GM11168 (cell line): ENCODE data around the gene SMIM1.

Experiments used
- in situ Hi-C: fragments of 300-500 bp; cut with MboI; formaldehyde crosslinking; loops from one replicate; pipeline ENCODE4 v1.12.0; 2022; ENCODE audit warnings: low sequenced_read_pairs; ENCODE audit not compliant: unreplicated experiment

Gene SMIM1

GRCh38 chr1:3736131-3736561, 36.4 kb upstream of the SMIM1 start:
- in situ Hi-C loops, result no loop called here

- in situ Hi-C loops, result no loop called here
Measured at GRCh38 chr1:3736708-3737107, 35.8 kb upstream of the SMIM1 start.

GRCh38 chr1:3738943-3739342, 33.6 kb upstream of the SMIM1 start:
- in situ Hi-C loops, result no loop called here

DNA sequence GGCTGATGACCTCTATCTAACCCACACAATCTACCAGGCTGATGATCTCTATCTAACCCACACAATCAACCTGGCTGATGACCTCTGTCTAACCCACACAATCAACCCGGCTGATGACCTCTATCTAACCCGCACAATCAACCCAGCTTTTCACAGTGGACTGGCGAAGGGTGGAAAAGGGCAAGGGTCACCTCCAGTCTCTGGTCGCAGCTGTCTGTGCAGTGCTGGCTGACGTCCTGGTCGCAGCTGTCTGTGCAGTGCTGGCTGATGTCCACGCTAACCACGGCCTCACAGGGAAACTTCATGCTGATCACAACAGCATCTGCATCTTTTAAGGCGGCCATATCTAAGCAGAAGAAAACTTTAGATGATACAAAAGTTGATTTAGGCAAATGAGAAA, 32.5 kb upstream of the SMIM1 start:
- in situ Hi-C loops, result loop anchor here (10.0 kb wide), 1 partner anchor 115 kb away; the partner anchor contains the start of gene TPRG1L

GRCh38 chr1:3740752-3741151, 31.8 kb upstream of the SMIM1 start:
- in situ Hi-C loops, result loop anchor here (10.0 kb wide), 1 partner anchor 116 kb away; the partner anchor contains the start of gene TPRG1L

GRCh38 chr1:3741566-3742438, 30.7 kb upstream of the SMIM1 start:
- in situ Hi-C loops, result loop anchor here (10.0 kb wide), 1 partner anchor 117 kb away; the partner anchor contains the start of gene TPRG1L

DNA sequence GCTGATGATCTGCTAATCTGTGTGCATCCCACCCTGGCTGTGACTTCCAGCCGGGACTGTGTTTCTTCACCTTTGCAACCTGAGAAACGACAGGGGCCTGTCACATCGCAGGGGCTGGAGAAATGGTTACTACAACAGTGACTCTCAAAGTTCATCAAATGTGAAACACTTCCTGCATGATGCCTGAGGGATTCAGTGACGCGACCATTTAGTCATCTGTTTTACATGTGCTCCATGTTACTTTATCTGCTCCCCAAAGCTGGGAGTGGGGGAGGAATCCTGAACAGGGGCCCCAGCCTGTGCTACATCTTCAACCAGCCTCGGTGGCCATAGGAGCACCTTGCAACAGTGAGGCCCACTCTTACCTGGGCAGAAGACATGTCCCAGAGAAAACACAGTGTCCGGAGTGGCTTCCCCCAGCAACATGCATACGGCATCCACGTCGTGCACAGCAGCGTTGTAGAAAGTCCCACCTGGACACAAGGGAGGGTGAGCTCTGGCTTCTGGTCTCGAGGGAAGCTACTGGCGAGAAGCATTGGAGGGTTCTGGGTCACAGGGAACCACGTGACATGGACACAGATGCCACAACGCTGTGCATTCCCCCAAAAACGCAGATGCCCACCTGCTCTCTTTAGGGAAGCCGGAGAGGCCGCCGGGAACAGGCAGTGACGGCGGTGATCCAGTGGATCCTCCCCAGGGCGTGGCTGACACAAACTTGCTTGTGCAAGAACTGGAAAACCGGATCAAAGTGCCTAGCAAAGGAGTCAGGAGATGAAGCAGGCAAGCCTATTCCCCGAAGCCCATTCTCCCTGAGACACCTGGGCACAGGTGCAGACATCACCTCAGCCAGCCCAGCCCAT, 29.9 kb upstream of the SMIM1 start:
- in situ Hi-C loops, result loop anchor here (10.0 kb wide), 1 partner anchor 118 kb away; the partner anchor contains the start of gene TPRG1L

GRCh38 chr1:3743421-3743820, 29.1 kb upstream of the SMIM1 start:
- in situ Hi-C loops, result loop anchor here (10.0 kb wide), 1 partner anchor 119 kb away; the partner anchor contains the start of gene TPRG1L

DNA sequence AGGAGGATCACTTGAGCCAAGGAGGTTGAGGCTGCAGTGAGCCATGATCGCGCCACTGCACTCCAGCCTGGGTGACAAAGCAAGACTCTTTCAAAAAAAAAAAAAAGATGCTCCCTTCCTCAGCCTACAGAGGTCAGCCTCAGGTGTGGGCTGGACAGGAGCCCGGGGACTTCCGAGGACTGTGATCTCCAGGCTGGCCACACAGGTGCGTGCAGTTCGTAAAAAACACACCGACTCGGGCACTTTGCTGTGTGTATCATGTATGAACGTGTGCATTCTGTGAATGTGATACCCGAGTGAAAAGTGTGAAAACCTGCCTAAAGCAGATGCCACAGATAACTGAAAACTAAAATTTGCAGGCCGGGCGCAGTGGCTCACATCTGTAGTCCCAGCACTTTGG, 28.7 kb upstream of the SMIM1 start:
- in situ Hi-C loops, result loop anchor here (10.0 kb wide), 1 partner anchor 119 kb away; the partner anchor contains the start of gene TPRG1L

- in situ Hi-C loops, result loop anchor here (10.0 kb wide), 1 partner anchor 120 kb away; the partner anchor contains the start of gene TPRG1L
Measured at GRCh38 chr1:3744646-3745045, 27.9 kb upstream of the SMIM1 start.

- in situ Hi-C loops, result loop anchor here (10.0 kb wide), 1 partner anchor 120 kb away; the partner anchor contains the start of gene TPRG1L
Measured at GRCh38 chr1:3745071-3745470, 27.5 kb upstream of the SMIM1 start.

GRCh38 chr1:3745590-3746381, 26.8 kb upstream of the SMIM1 start:
- in situ Hi-C loops, result loop anchor here (10.0 kb wide), 1 partner anchor 121 kb away; the partner anchor contains the start of gene TPRG1L

GRCh38 chr1:3746389-3746829, 26.1 kb upstream of the SMIM1 start:
- in situ Hi-C loops, result loop anchor here (10.0 kb wide), 1 partner anchor 122 kb away; the partner anchor contains the start of gene TPRG1L

DNA sequence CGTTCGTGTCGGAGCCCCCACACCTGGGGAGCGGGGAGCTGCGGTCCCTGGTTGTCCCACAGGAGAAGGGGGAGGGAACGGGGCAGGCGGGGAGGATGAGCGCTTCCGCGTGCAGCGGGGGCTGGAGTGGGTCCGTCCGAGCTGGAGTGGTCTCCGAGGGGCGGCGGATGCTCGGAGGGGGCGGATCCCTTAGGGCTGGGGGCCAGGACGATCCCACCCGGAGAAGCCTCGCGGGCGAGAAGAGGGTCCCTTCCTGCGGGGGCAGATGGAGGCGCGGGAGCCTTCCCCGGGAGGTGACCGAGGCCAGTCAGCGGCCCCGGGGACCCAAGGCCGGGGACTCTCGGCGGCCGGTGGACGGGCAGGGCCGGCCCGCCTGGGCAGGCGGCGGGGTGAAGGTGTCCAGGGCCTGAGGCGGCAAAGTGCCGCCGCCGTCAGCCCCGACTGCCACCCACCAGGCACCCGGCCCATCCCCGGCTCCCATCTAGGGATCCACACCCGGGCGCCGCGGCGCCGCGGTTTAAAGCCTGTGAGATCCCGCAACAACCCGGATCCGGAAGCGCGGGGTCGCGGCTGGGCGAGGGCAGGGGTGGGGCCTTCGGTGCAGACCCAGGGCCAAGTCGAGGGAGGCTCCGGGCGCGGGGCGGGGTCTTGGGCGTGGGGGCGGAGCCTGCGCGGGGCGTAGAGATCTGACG, 25.6 kb upstream of the SMIM1 start:
- in situ Hi-C loops, result loop anchor here (10.0 kb wide), 1 partner anchor 122 kb away; the partner anchor contains the start of gene TPRG1L

DNA sequence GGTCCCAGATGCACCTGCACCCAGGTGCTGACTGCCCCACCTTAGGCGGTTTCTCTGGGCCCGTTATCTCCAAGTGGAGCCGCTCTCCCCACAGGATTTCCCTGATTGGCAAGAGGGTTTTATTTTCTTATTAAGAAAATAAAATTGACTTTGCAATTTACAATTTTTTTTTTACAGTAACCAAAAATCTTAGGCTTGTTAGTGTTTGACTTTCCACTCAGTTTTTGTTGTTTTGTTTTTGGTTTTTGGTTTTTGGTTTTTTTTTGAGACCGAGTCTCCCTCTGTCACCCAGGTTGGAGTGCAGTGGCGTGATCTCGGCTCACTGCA, 25.1 kb upstream of the SMIM1 start:
- in situ Hi-C loops, result loop anchor here (10.0 kb wide), 1 partner anchor 123 kb away; the partner anchor contains the start of gene TPRG1L

DNA sequence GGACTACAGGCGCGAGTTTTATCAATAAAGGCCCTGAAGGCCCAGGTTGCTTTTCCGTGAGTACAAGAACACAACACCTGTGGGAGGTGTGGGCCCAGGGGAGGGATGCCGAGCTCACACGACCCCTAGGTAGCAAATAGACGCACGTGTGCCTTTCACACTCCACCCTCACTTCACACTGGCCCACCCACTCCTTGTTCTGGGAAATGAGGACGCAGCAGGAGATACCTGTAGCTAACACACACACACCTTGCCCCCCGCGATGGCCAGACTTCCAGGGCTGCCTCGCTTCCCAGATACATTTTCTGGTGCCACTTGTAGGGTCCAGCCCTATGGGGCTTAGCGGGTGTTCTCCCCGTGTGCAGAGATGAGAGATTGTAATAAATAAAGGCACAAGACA, 24.6 kb upstream of the SMIM1 start:
- in situ Hi-C loops, result loop anchor here (10.0 kb wide), 1 partner anchor 123 kb away; the partner anchor contains the start of gene TPRG1L

DNA sequence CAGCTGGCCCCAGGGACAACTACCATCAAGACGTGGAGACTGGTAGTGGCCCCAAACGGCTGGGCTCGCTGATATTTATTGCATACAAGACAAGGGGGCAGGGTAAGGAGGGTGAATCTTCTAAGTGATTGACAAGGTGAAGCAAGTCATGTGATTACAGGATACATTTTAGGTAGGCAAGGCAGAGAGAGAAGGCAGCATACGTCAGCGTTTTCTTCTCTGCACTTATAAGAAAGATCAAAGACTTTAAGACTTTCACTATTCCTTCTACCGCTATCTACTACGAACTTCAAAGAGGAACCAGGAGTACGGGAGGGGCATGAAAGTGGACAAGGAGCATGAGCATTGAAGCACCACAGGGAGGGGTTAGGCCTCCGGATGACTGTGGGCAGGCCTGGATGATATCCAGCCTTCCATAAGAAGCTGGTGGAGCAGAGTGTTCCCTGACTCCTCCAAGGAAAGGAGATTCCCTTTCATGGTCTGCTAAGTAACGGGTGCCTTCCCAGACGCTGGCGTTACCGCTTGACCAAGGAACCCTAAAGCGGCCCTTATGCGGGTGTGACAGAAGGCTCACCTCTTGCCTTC, 24.1 kb upstream of the SMIM1 start:
- in situ Hi-C loops, result loop anchor here (10.0 kb wide), 1 partner anchor 124 kb away; the partner anchor contains the start of gene TPRG1L

DNA sequence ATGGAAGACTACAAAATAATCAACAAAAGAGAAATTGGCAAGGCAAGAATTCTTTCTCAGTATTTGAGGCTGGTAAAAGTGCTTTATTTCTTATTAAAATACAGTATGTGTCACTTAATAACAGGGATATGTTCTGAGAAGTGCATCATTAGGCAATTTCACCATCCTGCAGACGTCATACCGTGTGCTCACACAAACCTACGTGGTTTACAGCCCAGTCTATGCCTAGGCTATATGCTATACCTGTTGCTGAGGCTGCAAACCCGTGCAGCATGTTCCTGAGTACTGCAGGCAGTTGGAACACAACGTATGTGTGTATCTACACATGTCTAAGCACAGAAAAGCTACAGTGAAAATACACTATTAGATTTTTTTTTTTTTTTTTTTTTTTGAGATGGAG, 23.0 kb upstream of the SMIM1 start:
- in situ Hi-C loops, result loop anchor here (10.0 kb wide), 1 partner anchor 125 kb away; the partner anchor contains the start of gene TPRG1L
